ENCODE data around the gene CNDP2.

Gene CNDP2

GRCh38 chr18:74513883-74514205, 17.7 kb downstream of the CNDP2 start:
- TF ChIP-seq PATZ1 (CRISPR knock-in tag; IDR thresholded peaks at IDR 0.05; ENCODE audit: borderline replicate concordance) (no peak), SNAI2 (CRISPR knock-in tag; IDR thresholded peaks at IDR 0.05) (no peak), ZNF8 (CRISPR knock-in tag; IDR thresholded peaks at IDR 0.05) (no peak), ZNF565 (CRISPR knock-in tag; conservative IDR thresholded peaks at IDR 0.05; ENCODE audit: low read depth) (no peak), CSDC2 (CRISPR knock-in tag; IDR thresholded peaks at IDR 0.05) (no peak), POU6F1 (CRISPR knock-in tag; IDR thresholded peaks at IDR 0.05; ENCODE audit: borderline replicate concordance, low read depth) (no peak), ESRRG (CRISPR knock-in tag; IDR thresholded peaks at IDR 0.05) (no peak), ZNF70 (CRISPR knock-in tag; IDR thresholded peaks at IDR 0.05) (no peak), OSR1 (CRISPR knock-in tag; IDR thresholded peaks at IDR 0.05) (no peak), TSHZ2 (CRISPR knock-in tag; IDR thresholded peaks at IDR 0.05) (no peak), CSRNP3 (CRISPR knock-in tag; IDR thresholded peaks at IDR 0.05) (no peak)
- ATAC-seq, result no peak

- TF ChIP-seq ZNF565 (CRISPR knock-in tag; conservative IDR thresholded peaks at IDR 0.05; ENCODE audit: low read depth) (no peak), ISL1 (CRISPR knock-in tag; IDR thresholded peaks at IDR 0.05) (no peak), ARNTL (CRISPR knock-in tag; IDR thresholded peaks at IDR 0.05; ENCODE audit: borderline replicate concordance, low read depth) (no peak), ZNF8 (CRISPR knock-in tag; IDR thresholded peaks at IDR 0.05) (no peak), ZC3H10 (CRISPR knock-in tag; IDR thresholded peaks at IDR 0.05) (no peak), ZFP3 (CRISPR knock-in tag; IDR thresholded peaks at IDR 0.05) (no peak), POU6F1 (CRISPR knock-in tag; IDR thresholded peaks at IDR 0.05; ENCODE audit: borderline replicate concordance, low read depth) (no peak), CSRNP3 (CRISPR knock-in tag; IDR thresholded peaks at IDR 0.05) (no peak), ZNF70 (CRISPR knock-in tag; IDR thresholded peaks at IDR 0.05) (no peak), GLIS3 (CRISPR knock-in tag; IDR thresholded peaks at IDR 0.05) (no peak), PPARA (CRISPR knock-in tag; IDR thresholded peaks at IDR 0.05; ENCODE audit: borderline replicate concordance) (no peak), BACH2 (CRISPR knock-in tag; IDR thresholded peaks at IDR 0.05; ENCODE audit: borderline replicate concordance) (no peak), OSR1 (CRISPR knock-in tag; IDR thresholded peaks at IDR 0.05) (no peak), TSHZ2 (CRISPR knock-in tag; IDR thresholded peaks at IDR 0.05) (no peak)
- no peak for ATAC-seq
These were observed 18.8 kb downstream of the CNDP2 start for GRCh38 chr18:74514860-74515495.

All from SK-N-SH treated with all-trans-retinoic acid at 6 μM for 48 hours (cell line).